Measurements from ENCODE around the gene YBX3.

- TF ChIP-seq, protein P1, sequence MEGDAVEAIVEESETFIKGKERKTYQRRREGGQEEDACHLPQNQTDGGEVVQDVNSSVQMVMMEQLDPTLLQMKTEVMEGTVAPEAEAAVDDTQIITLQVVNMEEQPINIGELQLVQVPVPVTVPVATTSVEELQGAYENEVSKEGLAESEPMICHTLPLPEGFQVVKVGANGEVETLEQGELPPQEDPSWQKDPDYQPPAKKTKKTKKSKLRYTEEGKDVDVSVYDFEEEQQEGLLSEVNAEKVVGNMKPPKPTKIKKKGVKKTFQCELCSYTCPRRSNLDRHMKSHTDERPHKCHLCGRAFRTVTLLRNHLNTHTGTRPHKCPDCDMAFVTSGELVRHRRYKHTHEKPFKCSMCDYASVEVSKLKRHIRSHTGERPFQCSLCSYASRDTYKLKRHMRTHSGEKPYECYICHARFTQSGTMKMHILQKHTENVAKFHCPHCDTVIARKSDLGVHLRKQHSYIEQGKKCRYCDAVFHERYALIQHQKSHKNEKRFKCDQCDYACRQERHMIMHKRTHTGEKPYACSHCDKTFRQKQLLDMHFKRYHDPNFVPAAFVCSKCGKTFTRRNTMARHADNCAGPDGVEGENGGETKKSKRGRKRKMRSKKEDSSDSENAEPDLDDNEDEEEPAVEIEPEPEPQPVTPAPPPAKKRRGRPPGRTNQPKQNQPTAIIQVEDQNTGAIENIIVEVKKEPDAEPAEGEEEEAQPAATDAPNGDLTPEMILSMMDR (IDR thresholded peaks at IDR 0.05), result peak; percentile 25 to 83 (median 72)
- TF ChIP-seq POLR2A (IDR thresholded peaks at IDR 0.05), result no peak
These were observed 48.1 kb upstream of the YBX3 start for GRCh38 chr12:10771132-10771733.

Measured in Peyer's patch (tissue), 4 donors.